ENCODE results near the gene HS6ST3.

DNA sequence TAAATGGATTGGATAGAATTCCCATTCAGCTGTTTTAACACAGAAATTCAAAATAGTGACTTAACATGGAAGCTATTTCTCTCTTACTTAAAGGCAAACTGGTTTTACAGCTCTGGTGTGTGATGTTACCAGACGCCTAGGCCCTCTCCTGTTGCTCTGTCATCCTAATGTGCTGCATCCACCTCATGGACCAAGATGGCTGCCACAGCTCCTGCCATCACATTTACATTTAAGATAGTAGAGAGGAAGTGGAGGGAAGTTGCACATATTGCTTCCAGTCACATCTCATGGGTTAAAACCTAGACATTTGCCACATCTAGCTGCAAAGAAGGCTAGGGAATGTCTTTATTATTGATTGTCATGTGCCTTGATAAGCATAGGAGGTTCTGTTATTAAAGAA is 746.8 kb downstream of the HS6ST3 start:
- TF ChIP-seq EZH2phosphoT487 (IDR thresholded peaks at IDR 0.05; ENCODE audit: low read depth), result no peak
- TF ChIP-seq, protein P1, sequence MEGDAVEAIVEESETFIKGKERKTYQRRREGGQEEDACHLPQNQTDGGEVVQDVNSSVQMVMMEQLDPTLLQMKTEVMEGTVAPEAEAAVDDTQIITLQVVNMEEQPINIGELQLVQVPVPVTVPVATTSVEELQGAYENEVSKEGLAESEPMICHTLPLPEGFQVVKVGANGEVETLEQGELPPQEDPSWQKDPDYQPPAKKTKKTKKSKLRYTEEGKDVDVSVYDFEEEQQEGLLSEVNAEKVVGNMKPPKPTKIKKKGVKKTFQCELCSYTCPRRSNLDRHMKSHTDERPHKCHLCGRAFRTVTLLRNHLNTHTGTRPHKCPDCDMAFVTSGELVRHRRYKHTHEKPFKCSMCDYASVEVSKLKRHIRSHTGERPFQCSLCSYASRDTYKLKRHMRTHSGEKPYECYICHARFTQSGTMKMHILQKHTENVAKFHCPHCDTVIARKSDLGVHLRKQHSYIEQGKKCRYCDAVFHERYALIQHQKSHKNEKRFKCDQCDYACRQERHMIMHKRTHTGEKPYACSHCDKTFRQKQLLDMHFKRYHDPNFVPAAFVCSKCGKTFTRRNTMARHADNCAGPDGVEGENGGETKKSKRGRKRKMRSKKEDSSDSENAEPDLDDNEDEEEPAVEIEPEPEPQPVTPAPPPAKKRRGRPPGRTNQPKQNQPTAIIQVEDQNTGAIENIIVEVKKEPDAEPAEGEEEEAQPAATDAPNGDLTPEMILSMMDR (IDR thresholded peaks at IDR 0.05; ENCODE audit: low read depth, low read length), result no peak

All from OCI-LY3 (cell line).